WTC11 (cell line): ENCODE data around the gene TMCC2. TPM values are rescaled to one million over a fixed set of nuclear protein-coding genes. Genes with fewer than 3 reads are reported as not detected.
"Not testable (repeated sequence)": the region's sequence is repeated elsewhere in the genome, so short reads cannot be mapped to it uniquely, and the experiment has no call there.

Experiments
- ATAC-seq: fragments of 200-7000 bp; cut with Tn5 transposase; 2 replicates; pipeline ENCODE4 v1.10.0; 2021; ENCODE audit warnings: mild to moderate bottlenecking, moderate library complexity
- CTCF ChIA-PET: fragments of 300-600 bp; sonication (Branson Sonifier 250); formaldehyde crosslinking; loops from one replicate; lab custom pipeline; 2021; ENCODE audit warnings: antibody characterized with exemption; lab: Charles Lee
- POLR2A ChIA-PET: fragments of 350-600 bp; sonication (Branson Sonifier 250); formaldehyde crosslinking; loops from one replicate; lab custom pipeline; 2021; ENCODE audit warnings: antibody characterized with exemption; lab: Charles Lee
- DNase-seq: peaks from one replicate; pipeline ENCODE4 v3.0.0; 2021; ENCODE audit warnings: low spot score
- H3K27ac Mint-ChIP-seq: 2 replicates; pipeline ENCODE4 v1.8.0; 2021; ENCODE audit warnings: mixed read lengths
- H3K27me3 Mint-ChIP-seq: 2 replicates; pipeline ENCODE4 v1.8.0; 2021; ENCODE audit warnings: low read depth, mild to moderate bottlenecking, moderate library complexity, mixed read lengths
- H3K36me3 Mint-ChIP-seq: 2 replicates; pipeline ENCODE4 v1.8.0; 2021; ENCODE audit warnings: mixed read lengths
- H3K4me1 Mint-ChIP-seq: 2 replicates; pipeline ENCODE4 v1.8.0; 2022; ENCODE audit warnings: mixed read lengths
- H3K4me3 Mint-ChIP-seq: 2 replicates; pipeline ENCODE4 v1.8.0; 2021; ENCODE audit warnings: mild to moderate bottlenecking, moderate library complexity, mixed read lengths
- H3K9me3 Mint-ChIP-seq: 2 replicates; pipeline ENCODE4 v1.8.0; 2021; ENCODE audit warnings: mixed read lengths
- ELF4 ChIP-seq: sonication (generic); formaldehyde crosslinking; IDR thresholded peaks from 2 replicates; pipeline ENCODE4 v1.8.1; 2022; ENCODE audit warnings: low read depth, mild to moderate bottlenecking, moderate library complexity, missing genetic modification reagents
- FOXJ3 ChIP-seq: sonication (generic); formaldehyde crosslinking; IDR thresholded peaks from 2 replicates; pipeline ENCODE4 v1.9.0; 2021; ENCODE audit warnings: missing genetic modification reagents, mild to moderate bottlenecking, borderline replicate concordance
- GABPB1 ChIP-seq: sonication (generic); formaldehyde crosslinking; IDR thresholded peaks from 2 replicates; pipeline ENCODE4 v1.8.1; 2023; ENCODE audit warnings: mild to moderate bottlenecking, missing genetic modification reagents
- JAZF1 ChIP-seq: fragments of 250-450 bp; sonication (Bioruptor Pico); IDR thresholded peaks from 2 replicates; pipeline ENCODE4 v1.9.0; 2021; ENCODE audit warnings: moderate library complexity, mild to moderate bottlenecking, inconsistent platforms
- NR1H2 ChIP-seq: sonication (generic); formaldehyde crosslinking; IDR thresholded peaks from 2 replicates; pipeline ENCODE4 v1.9.0; 2021; ENCODE audit warnings: mild to moderate bottlenecking, moderate library complexity, missing genetic modification reagents
- OVOL2 ChIP-seq: fragments of 250-450 bp; sonication (Bioruptor Pico); IDR thresholded peaks from 2 replicates; pipeline ENCODE4 v1.9.0; 2021; ENCODE audit warnings: mild to moderate bottlenecking, borderline replicate concordance
- ZNF138 ChIP-seq: sonication (generic); formaldehyde crosslinking; conservative IDR thresholded peaks from 2 replicates; pipeline ENCODE4 v1.8.1; 2022; ENCODE audit warnings: mild to moderate bottlenecking, moderate library complexity, missing genetic modification reagents
- ZNF219 ChIP-seq: sonication (generic); formaldehyde crosslinking; IDR thresholded peaks from 2 replicates; pipeline ENCODE4 v1.8.0; 2023; ENCODE audit warnings: missing genetic modification reagents, mild to moderate bottlenecking, borderline replicate concordance
- ZNF317 ChIP-seq: sonication (generic); formaldehyde crosslinking; IDR thresholded peaks from 2 replicates; pipeline ENCODE4 v1.8.1; 2023; ENCODE audit warnings: low read depth, mild to moderate bottlenecking, moderate library complexity, missing genetic modification reagents, borderline replicate concordance
- ZNF416 ChIP-seq: fragments of 250-450 bp; sonication (Bioruptor Pico); IDR thresholded peaks from 2 replicates; pipeline ENCODE4 v1.9.0; 2021; ENCODE audit warnings: mild to moderate bottlenecking, inconsistent platforms
- total RNA-seq: library from RNA; stranded (reverse); gene quantifications from 3 replicates; pipeline ENCODE4 v1.2.3, GENCODE V29; 2021
- TF ChIP-seq, protein P1 (sequence below): sonication (generic); formaldehyde crosslinking; IDR thresholded peaks from 2 replicates; pipeline ENCODE4 v1.8.0; 2023; ENCODE audit warnings: missing genetic modification reagents, mild to moderate bottlenecking, borderline replicate concordance
- TF ChIP-seq, protein P2 (sequence below): sonication (generic); formaldehyde crosslinking; IDR thresholded peaks from 2 replicates; pipeline ENCODE4 v1.8.1; 2022; ENCODE audit warnings: mild to moderate bottlenecking, missing genetic modification reagents, moderate library complexity, borderline replicate concordance
- TF ChIP-seq, protein P3 (sequence below): sonication (generic); formaldehyde crosslinking; IDR thresholded peaks from 2 replicates; pipeline ENCODE4 v1.8.1; 2023; ENCODE audit warnings: mild to moderate bottlenecking, missing genetic modification reagents
- TF ChIP-seq, protein P4 (sequence below): fragments of 250-450 bp; sonication (Bioruptor Pico); conservative IDR thresholded peaks from 2 replicates; pipeline ENCODE4 v1.9.0; 2021; ENCODE audit warnings: mild to moderate bottlenecking
- TF ChIP-seq, protein P5 (sequence below): sonication (generic); formaldehyde crosslinking; conservative IDR thresholded peaks from 2 replicates; pipeline ENCODE4 v1.8.1; 2023; ENCODE audit warnings: mild to moderate bottlenecking, low read depth, missing genetic modification reagents, moderate library complexity

TMCC2 gene
- total RNA-seq, 1 experiment from 2014 or later: 9.5 TPM

DNA sequence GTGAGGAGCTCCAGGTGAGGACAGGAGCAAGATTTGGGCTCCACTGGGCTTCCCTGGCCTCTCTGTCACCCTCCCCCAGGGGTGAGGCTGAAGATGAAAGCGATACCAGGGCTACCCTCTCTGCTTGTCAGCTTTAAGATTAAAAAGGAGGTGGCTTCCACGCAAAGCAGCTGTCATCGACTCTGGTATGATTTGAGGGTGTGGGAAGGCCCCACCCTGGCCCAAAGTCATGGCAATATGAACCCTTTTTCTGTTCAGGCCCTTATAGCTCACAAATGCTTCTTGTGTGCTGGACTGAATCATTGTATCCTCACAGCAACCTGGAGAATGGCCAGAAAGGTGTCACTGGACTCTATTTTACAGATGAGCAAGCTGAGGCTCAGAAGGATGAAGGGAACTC is 52.2 kb downstream of the TMCC2 start:
- no peak overlapping the region for H3K4me3 Mint-ChIP-seq
- ChIA-PET CTCF (interaction anchor here (1.0 to 13.3 kb wide), 4 partner anchors 34 to 74 kb away, joined by 4 to 684 read pairs (median 4); partner anchors contain the start of gene NUAK2), POLR2A (interaction anchor here (1.6 kb wide), 1 partner anchor 21 kb away, joined by 3 read pairs; no protein-coding TSS in a partner anchor)
- DNase-seq (no peak), ATAC-seq (no peak)
- no peaks in the 10 kb centered on the region for H3K36me3 Mint-ChIP-seq
- TF ChIP-seq, protein P1, sequence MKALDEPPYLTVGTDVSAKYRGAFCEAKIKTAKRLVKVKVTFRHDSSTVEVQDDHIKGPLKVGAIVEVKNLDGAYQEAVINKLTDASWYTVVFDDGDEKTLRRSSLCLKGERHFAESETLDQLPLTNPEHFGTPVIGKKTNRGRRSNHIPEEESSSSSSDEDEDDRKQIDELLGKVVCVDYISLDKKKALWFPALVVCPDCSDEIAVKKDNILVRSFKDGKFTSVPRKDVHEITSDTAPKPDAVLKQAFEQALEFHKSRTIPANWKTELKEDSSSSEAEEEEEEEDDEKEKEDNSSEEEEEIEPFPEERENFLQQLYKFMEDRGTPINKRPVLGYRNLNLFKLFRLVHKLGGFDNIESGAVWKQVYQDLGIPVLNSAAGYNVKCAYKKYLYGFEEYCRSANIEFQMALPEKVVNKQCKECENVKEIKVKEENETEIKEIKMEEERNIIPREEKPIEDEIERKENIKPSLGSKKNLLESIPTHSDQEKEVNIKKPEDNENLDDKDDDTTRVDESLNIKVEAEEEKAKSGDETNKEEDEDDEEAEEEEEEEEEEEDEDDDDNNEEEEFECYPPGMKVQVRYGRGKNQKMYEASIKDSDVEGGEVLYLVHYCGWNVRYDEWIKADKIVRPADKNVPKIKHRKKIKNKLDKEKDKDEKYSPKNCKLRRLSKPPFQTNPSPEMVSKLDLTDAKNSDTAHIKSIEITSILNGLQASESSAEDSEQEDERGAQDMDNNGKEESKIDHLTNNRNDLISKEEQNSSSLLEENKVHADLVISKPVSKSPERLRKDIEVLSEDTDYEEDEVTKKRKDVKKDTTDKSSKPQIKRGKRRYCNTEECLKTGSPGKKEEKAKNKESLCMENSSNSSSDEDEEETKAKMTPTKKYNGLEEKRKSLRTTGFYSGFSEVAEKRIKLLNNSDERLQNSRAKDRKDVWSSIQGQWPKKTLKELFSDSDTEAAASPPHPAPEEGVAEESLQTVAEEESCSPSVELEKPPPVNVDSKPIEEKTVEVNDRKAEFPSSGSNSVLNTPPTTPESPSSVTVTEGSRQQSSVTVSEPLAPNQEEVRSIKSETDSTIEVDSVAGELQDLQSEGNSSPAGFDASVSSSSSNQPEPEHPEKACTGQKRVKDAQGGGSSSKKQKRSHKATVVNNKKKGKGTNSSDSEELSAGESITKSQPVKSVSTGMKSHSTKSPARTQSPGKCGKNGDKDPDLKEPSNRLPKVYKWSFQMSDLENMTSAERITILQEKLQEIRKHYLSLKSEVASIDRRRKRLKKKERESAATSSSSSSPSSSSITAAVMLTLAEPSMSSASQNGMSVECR (CRISPR knock-in tag): no peak
- TF ChIP-seq OVOL2 (no peak), FOXJ3 (CRISPR knock-in tag) (no peak), ZNF416 (no peak), ZNF317 (no peak), ZNF219 (CRISPR knock-in tag) (no peak)
- TF ChIP-seq, protein P2, sequence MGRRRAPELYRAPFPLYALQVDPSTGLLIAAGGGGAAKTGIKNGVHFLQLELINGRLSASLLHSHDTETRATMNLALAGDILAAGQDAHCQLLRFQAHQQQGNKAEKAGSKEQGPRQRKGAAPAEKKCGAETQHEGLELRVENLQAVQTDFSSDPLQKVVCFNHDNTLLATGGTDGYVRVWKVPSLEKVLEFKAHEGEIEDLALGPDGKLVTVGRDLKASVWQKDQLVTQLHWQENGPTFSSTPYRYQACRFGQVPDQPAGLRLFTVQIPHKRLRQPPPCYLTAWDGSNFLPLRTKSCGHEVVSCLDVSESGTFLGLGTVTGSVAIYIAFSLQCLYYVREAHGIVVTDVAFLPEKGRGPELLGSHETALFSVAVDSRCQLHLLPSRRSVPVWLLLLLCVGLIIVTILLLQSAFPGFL: no peak
- no peaks in the 10 kb centered on the region for H3K27me3 Mint-ChIP-seq
- peaks cover 4% of the 10 kb centered on the region; the same call in 1 of the 2 replicates for H3K9me3 Mint-ChIP-seq
- peaks cover 21% of the 10 kb centered on the region for H3K4me1 Mint-ChIP-seq
- no peak overlapping the region for H3K27ac Mint-ChIP-seq

DNA sequence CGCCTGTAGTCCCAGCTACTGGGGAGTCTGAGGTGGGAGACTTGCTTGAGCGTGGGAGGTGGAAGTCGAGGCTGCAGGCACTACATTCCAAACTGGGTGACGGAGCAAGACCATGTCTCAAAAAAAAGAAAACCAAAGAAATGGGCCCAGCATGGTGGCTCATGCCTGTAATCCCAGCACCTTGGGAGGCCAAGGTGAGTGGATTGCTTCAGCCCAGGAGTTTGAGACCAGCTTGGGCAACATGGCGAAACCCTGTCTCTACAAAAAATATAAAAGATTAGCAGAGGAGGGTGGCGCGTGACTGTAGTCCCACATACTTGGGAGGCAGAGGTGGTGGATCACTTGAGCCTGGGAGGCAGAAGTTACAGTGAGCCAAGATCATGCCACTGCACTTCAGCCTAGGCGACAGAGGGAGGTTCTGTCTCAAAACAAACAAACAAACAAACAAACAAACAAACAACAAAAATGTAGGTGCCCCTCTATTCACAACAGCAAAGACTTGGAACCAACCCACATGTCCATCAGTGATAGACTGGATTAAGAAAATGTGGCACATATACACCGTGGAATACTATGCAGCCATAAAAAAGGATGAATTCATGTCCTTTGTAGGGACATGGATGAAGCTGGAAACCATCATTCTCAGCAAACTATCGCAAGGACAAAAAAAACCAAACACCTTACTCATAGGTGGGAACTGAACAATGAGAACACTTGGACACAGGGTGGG is 53.1 kb downstream of the TMCC2 start:
- H3K4me3 Mint-ChIP-seq, H3K27me3 Mint-ChIP-seq, DNase-seq, H3K27ac Mint-ChIP-seq, H3K9me3 Mint-ChIP-seq, ATAC-seq, H3K36me3 Mint-ChIP-seq, POLR2A ChIA-PET: not testable (repeated sequence)
- peaks cover 27% of the 10 kb centered on the region for H3K4me1 Mint-ChIP-seq
- CTCF ChIA-PET: interaction anchor here (0.6 to 13.3 kb wide), 4 partner anchors 7 to 46 kb away, joined by 3 to 684 read pairs (median 12); partner anchors contain the start of gene NUAK2

DNA sequence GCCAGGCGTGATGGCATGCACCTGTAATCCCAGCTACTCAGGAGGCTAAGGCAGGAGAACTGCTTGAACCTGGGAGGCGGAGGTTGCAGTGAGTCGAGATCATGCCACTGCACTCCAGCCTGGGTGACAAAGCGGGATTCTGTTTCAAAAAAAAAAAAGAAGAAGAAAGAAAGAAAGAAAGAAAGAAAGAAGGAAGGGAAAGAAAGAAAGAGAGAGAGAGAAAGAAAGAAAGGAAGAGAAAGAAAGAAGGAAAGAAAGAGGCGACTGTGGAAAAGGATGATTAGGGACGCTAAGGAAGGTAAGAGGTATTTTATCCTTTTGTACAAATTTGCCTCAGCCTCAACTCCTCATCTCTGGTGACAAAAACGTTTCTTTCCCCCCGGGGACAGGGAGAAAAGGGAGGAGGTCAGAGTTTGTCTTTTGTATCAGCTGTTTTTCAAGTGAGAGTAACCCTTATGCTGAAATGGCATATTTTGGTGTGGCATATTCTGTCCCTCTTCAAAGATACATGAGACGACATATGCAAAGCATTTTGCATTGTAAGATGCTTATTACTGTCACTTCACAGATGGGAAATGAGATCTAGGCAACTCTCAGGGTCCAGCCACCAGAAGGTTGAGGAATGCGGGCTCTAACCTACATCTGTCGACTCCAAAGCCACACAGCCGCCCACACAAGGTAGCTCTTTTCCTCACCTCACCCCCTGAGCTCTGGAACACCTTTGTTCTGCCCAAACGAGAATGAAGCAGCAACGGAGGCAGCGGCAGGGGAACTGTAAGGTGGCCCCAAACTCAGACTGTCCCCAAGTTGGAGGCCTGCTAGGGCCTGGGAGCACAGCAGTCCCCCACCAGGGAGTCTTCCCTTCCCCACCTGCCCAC is 55.8 kb downstream of the TMCC2 start:
- H3K27me3 Mint-ChIP-seq: no peaks in the 10 kb centered on the region
- POLR2A ChIA-PET: interaction anchor here (0.8 to 3.3 kb wide), 8 partner anchors 10 to 38 kb away, joined by 3 to 54 read pairs (median 6); partner anchors contain the start of gene NUAK2
- peaks cover 4% of the 10 kb centered on the region; the same call in 1 of the 2 replicates for H3K9me3 Mint-ChIP-seq
- DNase-seq (no peak), ATAC-seq (no peak)
- CTCF ChIA-PET: interaction anchor here (0.6 to 4.0 kb wide), 14 partner anchors 9 to 142 kb away, joined by 3 to 45 read pairs (median 6); partner anchors contain the start of genes NUAK2 and TMCC2
- no peaks in the 10 kb centered on the region for H3K36me3 Mint-ChIP-seq
- H3K4me1 Mint-ChIP-seq: peaks cover 49% of the 10 kb centered on the region
- H3K27ac Mint-ChIP-seq: peak overlapping the region; percentile 3; the same call in 1 of the 2 replicates
- no peak overlapping the region for H3K4me3 Mint-ChIP-seq
- no peak for TF ChIP-seq ELF4 (CRISPR knock-in tag)
- TF ChIP-seq, protein P3, sequence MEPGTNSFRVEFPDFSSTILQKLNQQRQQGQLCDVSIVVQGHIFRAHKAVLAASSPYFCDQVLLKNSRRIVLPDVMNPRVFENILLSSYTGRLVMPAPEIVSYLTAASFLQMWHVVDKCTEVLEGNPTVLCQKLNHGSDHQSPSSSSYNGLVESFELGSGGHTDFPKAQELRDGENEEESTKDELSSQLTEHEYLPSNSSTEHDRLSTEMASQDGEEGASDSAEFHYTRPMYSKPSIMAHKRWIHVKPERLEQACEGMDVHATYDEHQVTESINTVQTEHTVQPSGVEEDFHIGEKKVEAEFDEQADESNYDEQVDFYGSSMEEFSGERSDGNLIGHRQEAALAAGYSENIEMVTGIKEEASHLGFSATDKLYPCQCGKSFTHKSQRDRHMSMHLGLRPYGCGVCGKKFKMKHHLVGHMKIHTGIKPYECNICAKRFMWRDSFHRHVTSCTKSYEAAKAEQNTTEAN (CRISPR knock-in tag): no peak
- TF ChIP-seq, protein P4, sequence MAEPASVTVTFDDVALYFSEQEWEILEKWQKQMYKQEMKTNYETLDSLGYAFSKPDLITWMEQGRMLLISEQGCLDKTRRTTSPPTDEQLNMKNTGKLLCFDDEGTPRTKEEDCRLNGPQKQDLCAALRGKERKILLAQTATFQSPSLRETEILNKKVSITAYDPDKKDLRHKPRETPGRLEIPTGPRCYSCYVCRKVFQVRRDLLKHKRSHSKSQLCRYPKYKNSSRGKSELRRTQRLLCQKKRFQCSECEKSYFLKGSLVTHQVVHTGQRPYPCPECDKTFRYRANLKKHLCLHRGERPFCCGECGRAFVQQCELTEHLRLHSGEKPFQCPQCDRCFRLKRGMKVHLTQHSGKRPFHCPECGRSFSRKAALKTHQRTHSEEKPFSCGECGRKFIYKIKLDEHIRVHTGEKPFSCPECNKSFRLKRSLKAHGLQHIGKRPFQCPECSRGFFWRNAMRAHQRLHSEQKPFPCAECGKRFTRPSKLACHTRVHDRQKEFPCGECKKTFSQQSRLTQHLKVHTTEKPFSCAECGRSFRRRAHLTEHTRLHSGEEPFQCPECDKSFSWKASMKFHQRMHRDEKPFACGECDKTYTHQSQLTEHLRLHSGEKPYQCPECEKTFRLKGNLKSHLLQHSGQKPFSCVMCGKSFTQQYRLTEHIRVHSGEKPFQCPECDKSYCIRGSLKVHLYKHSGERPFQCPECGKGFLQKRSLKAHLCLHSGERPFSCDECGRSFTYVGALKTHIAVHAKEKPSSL (CRISPR knock-in tag): no peak
- TF ChIP-seq, protein P5, sequence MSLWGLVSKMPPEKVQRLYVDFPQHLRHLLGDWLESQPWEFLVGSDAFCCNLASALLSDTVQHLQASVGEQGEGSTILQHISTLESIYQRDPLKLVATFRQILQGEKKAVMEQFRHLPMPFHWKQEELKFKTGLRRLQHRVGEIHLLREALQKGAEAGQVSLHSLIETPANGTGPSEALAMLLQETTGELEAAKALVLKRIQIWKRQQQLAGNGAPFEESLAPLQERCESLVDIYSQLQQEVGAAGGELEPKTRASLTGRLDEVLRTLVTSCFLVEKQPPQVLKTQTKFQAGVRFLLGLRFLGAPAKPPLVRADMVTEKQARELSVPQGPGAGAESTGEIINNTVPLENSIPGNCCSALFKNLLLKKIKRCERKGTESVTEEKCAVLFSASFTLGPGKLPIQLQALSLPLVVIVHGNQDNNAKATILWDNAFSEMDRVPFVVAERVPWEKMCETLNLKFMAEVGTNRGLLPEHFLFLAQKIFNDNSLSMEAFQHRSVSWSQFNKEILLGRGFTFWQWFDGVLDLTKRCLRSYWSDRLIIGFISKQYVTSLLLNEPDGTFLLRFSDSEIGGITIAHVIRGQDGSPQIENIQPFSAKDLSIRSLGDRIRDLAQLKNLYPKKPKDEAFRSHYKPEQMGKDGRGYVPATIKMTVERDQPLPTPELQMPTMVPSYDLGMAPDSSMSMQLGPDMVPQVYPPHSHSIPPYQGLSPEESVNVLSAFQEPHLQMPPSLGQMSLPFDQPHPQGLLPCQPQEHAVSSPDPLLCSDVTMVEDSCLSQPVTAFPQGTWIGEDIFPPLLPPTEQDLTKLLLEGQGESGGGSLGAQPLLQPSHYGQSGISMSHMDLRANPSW (CRISPR knock-in tag): no peak
- no peak for TF ChIP-seq NR1H2 (CRISPR knock-in tag)
- TF ChIP-seq JAZF1 (CRISPR knock-in tag): no peak
- no peak for TF ChIP-seq ZNF138 (CRISPR knock-in tag)
- no peak for TF ChIP-seq GABPB1 (CRISPR knock-in tag)
